GM04503 (cell line): Measurements from ENCODE around the gene CABLES2.
"Not testable (repeated sequence)": the region's sequence is repeated elsewhere in the genome, so short reads cannot be mapped to it uniquely, and the experiment has no call there.

Experiments
- DNase-seq: peaks from one replicate; pipeline ENCODE4 v3.0.0-alpha.2; 2012; ENCODE audit warnings: low read depth

The CABLES2 gene

GRCh38 chr20:62436692-62437091 is 29.6 kb upstream of the CABLES2 start:
- no peak for DNase-seq

DNA sequence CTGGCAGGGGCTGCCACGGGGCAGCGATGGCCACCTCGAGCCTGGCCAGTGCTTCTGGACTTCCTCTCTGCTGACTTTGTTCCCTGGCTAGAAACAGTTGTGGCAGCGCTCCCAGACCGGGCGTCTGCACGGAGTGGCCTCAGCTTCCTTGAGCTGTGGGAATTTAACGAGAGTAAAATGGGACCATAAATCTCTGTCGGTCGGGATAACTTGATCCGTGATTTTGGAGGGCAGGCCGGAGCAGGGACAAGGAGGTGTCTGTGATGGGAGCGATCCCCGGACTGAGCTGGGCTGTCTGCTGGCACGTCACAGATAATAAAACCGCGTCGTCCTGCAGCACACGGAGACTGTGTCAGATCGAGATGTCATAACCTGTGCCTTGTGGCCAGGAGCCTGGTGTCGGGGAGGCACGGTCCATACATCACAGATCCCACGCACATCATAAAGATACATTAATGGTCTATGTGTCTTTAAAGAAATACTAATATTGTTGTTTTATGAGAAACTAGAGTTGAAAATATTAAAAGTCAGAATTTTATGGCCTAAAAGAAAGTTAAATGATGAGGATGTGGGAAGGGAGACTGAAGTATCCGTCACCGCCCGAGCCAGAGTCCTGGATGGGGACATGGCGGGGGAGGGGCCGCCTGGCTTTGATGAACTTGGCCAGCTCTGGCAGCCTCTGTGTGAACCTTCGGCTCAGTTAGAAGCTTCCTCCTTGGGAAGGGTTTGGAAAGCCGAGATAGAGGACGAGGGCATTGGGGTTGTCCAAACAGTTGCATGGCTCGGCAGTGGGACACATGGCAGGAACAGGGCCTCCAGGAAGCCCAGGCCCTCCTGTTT is 26.8 kb upstream of the CABLES2 start:
- DNase-seq = no peak

DNA sequence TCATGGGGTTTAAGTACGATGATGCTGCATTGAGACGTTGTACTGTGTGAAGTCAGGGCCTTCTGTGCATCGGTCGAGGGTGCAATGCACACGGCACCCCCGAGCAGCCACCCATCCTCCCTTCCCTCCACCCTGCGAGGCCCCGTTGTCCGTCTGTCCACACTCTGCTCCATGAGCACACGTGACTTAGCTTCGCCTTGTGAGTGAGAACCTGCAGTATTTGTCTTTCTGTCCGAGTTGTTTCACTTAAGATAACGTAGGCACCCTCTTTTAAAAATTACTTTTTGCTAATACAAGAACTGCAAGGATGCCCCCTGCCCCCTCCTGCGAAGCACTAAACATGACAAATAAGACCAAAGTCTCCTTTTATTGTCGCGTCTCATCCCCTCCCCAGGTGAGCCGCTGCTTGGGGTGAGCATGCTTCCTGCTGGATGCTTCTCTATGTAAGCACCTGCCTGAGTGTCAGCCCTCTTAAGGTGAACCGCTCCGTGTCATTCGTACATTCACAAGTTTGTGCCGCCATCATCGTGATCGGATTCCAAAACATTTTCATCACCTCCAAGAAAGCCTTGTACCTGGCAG is 23.9 kb upstream of the CABLES2 start:
- DNase-seq = no peak

DNA sequence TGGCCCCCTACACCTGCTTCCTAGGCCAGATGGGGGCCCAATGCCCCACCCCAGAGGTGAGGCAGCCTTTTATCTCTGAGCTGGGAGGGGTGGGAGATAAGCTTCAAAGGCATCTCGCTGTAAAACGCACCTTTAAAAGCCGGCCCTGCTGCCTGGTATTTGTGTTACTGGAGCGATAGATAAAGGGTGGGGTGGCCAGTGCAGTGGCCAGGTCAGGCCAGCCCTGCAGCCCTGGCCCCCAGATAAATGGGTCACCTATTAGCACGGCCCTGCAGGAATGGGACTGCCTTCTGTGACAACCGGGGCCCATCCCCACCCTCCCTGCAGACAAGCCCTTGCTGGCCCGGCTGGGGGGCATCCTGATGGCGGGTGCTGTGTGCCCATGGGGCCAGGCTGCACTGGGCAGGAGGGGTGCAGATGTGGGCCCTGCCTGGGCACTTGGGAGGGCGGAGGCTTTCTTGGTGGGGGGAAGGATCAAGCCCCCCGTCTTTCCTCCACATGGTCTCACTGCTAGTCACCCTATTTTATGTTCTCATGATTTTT is 23.3 kb upstream of the CABLES2 start:
- DNase-seq = no peak

GRCh38 chr20:62429455-62430310 is 22.6 kb upstream of the CABLES2 start:
- no peak for DNase-seq

DNA sequence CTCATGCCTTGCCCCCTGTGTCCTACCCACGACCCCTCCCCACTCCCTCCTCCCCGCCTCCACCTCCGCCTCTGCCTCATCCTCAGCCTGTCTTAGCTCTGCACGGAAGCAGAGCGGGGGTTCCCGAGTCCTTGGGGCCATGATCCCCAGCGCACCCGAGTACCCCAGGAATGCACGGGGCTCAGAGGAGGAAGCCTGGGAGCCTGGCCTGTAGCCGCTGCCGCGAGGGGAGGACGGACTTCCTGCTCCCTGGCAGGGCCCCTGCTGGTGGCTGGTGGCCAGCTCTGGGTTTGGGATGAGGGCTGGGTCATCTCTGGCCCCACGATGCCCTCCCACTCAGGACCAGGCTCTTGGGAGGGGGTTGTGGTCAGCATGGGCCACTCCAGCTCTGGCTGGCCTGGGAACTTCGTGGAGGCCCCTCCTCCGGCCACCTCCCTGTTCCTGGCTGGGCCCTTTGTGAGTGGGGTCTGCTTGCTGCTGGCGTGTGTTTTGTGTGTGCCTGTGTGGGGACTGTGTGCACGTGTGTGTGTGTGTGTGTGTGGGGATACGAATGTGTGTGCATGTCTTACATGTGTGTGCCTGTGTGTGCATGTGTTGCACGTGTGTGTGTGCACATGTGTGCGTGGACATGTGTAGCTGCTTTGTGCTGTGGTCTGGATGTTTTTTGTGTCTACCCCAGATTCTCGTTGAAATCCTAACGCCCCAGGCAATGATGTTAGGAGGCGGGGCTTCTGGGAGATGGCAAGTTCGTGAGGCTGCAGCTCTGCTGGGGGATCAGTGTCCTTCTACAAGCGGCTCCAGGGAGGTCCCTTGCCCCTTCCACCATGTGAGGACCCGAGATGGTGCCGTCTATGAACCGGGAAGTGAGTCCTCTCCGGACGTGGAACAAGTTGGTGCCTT is 21.6 kb upstream of the CABLES2 start:
- DNase-seq = no peak

DNA sequence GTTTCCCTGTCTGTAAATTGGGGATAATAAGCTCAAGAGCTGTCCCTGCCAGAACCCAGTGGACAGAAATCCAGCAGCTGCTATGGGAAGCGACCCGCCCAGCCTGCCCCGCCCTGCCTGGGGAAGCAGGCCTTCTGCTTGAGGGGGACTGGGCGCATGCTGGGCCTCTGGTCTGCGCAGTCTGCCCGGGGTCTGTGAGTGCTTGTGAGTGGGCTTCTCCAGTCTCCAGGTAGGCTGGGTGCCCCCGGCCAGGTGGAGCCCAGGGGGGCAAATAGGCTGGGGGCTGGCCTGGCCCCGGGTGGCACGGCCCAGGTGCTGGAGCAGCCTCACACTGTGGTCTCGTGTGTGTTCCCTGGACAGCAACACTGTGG is 20.9 kb upstream of the CABLES2 start:
- no peak for DNase-seq

DNA sequence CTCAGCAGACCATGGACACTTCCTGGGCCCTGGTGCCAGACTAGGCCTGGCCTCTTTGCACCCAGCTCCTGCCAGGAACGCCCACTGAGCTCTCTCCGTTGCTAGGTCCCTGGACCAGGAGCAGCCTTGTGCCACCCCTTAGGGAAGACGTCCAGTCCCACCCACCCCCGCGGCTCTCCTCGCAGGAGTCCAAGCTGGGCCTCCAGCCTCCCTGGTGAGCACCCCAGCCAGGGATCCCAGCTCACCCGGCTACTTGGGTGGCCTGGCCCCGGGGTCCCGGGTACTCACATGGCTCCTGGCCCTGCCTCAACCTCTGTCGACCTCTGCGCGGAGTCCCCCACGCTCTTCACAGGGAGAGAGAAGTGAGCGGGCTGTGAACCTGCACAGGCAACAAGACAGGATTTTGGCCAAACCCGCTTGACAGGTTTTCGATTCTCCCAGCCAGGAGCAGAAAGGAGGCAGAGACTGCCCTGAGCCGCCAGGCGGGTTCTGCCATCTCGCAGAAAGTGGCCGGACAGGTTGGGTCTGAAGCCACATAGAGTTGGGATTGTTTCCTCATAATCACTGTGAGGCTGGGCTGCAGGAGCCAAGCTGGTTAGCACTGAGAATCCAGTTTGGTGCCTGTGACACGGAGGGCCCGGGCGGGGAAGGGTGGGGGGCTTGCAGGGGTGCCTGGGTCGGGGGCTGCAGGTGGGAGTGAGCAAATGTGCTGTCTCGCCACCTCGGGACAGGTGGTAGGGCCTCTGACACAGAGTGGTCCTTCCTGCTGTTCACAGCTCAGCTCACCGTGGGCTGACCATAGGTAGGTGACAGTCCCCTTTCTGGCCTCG is 20.3 kb upstream of the CABLES2 start, which contains the start of gene RBBP8NL:
TSS of gene RBBP8NL (minus strand) at position 368 of the 830 bp plus-strand sequence. CDS start 7,892 bp downstream, outside the sequence.
- no peak for DNase-seq

DNA sequence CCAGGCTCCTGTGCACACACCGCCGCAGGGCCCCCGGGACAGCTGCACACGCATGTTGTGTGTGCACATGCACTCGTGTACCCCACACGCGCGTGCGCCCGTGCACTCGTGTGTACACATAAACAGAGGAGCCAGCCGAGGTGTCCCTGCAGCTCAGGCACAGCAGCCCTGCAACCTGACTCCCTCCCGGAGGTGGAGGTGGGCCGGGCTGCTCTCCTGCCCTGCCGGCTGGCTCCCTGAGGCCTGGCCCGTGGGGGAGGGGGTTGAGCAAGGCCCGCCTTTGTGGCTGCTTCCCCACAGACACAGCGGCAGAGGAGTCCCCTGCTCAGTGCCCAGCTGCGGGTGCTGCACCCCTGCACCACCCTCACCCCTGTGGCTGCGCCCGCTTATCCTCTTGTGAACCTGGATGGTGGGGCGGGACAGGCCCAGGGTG is 19.6 kb upstream of the CABLES2 start:
- DNase-seq = no peak

GRCh38 chr20:62426059-62426348 is 18.9 kb upstream of the CABLES2 start:
- not testable (repeated sequence) for DNase-seq

DNA sequence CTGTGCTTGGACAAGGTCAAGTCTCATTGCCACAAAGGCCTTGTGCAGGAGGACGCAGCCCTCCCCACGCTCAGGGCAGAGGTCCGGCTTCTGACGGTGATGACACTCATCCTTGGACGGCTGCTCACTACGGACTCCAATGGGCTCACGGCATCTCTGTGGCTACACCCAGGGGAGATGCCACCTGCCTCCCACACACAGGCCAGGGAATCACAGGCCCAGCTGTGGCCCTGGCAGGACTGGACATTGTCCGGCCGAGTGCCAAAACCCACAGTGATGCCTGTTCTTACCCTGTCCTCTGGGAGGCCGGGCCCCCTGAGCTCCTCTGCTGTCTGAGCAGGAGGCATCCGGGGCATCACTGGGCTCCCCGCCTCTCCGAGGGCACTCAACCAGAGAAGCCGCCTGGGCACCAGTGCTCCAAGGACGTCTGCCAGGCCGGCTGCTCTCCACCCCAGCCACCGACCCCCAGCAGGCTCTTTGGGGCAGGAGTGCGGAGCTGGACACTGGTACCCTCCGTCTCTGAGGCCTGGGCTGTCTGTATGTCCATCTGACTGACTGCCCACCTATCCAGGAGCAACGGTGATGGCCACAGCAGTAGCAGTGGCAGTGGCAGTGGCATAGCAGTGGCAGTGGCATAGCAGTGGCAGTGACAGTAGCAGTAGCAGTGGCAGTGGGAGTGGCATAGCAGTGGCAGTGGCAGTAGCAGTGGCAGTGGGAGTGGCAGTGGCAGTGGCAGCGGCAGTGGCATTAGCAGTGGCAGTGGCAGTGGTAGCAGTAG is 18.4 kb upstream of the CABLES2 start:
- no peak for DNase-seq

- DNase-seq = no peak
Measured at GRCh38 chr20:62424249-62425107, 17.4 kb upstream of the CABLES2 start.

- no peak for DNase-seq
Measured at GRCh38 chr20:62423326-62423706, 16.2 kb upstream of the CABLES2 start.

- no peak for DNase-seq
Measured at GRCh38 chr20:62422636-62423325, 15.7 kb upstream of the CABLES2 start.

- DNase-seq = no peak
Measured at GRCh38 chr20:62421716-62421990, 14.6 kb upstream of the CABLES2 start.

DNA sequence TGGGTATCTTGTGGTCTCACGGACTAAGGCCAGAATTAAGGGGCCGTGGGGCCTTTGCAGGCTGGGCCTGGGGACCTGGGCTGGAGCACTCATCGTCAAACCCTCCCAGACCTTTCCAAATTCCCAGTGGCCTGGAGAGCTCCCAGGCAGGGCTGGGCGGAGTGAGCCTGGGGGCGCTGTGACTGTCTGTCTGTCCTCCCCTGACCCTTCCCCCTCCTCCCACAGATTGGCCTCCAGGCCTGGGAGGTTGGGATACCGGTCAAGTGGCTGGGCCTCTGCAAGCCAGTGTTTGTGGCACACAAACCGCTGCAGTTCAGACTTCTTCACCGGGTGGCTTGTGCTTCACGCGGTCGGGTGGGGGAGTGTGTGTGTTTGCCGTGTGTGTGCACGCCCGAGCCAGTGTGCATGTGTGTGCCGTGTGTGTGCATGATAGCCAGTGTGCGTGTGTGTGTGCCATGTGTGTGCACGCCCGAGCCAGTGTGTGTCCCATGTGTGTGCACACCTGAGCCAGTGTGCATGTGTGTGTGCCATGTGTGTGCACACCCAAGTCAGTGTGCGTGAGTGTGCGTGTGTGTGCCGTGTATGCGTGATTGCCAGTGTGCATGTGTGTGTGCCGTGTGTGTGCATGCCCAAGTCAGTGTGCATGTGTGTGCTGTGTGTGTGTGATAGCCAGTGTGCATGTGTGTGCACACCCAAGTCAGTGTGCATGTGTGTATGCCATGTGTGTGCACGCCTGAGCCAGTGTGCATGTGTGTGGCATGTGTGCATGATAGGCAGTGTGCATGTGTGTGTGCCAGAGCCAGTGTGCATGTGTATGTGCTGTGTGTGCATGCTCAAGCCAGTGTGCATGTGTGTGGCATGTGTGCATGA is 14.0 kb upstream of the CABLES2 start:
- DNase-seq = no peak

GRCh38 chr20:62419759-62420158 is 12.7 kb upstream of the CABLES2 start:
- no peak for DNase-seq
